AG10803 (cell line): ENCODE results near the gene TREM1.

Experiments used
- DNase-seq: peaks from one replicate; pipeline ENCODE4 v3.0.0; 2010; ENCODE audit warnings: low read depth
- H3K4me3 ChIP-seq: 2 replicates; pipeline ENCODE4 v1.5.1; 2011; ENCODE audit warnings: mild to moderate bottlenecking, low read length, control low read depth
- CTCF ChIP-seq: conservative IDR thresholded peaks from 2 replicates; pipeline ENCODE4 v1.5.1; 2011; ENCODE audit warnings: mild to moderate bottlenecking, low read length, control low read depth, inconsistent platforms

TREM1 gene

GRCh38 chr6:41331401-41332150 is 45.1 kb upstream of the TREM1 start:
- no peak for DNase-seq
- H3K4me3 ChIP-seq: no peak overlapping the region
- TF ChIP-seq CTCF: no peak

GRCh38 chr6:41327177-41327576 is 40.7 kb upstream of the TREM1 start:
- no peak for DNase-seq
- no peak overlapping the region for H3K4me3 ChIP-seq
- no peak for TF ChIP-seq CTCF

GRCh38 chr6:41326092-41326491 is 39.6 kb upstream of the TREM1 start:
- TF ChIP-seq CTCF: no peak
- no peak for DNase-seq

GRCh38 chr6:41325446-41326066 is 39.1 kb upstream of the TREM1 start:
- TF ChIP-seq CTCF: no peak
- no peak overlapping the region for H3K4me3 ChIP-seq
- no peak for DNase-seq

More at GRCh38 chr6:41326092-41326491, 39.6 kb upstream of the TREM1 start:
- no peak overlapping the region for H3K4me3 ChIP-seq

GRCh38 chr6:41321183-41321582 is 34.7 kb upstream of the TREM1 start:
- H3K4me3 ChIP-seq: no peak overlapping the region
- no peak for DNase-seq
- no peak for TF ChIP-seq CTCF

GRCh38 chr6:41318654-41319565 is 32.4 kb upstream of the TREM1 start:
- H3K4me3 ChIP-seq: peak overlapping the region; percentile 40
- peak; percentile 70 for DNase-seq
- peak; percentile 98 for TF ChIP-seq CTCF
